HepG2 (cell line): ENCODE data around the gene COMMD1. TPM values are rescaled to one million over a fixed set of nuclear protein-coding genes. Genes with fewer than 3 reads are reported as not detected.

Experiments used
- ATAC-seq: fragments of 200-7000 bp; cut with Tn5 transposase; 3 replicates; pipeline ENCODE4 v1.9.1; 2020; ENCODE audit warnings: mild to moderate bottlenecking, moderate library complexity
- BruUV-seq: library from RNA; stranded (reverse); fragments of 400-500 nt; replicated peaks from 2 replicates; lab custom pipeline; 2021; lab: Mats Ljungman, UMichigan
- CTCF ChIA-PET: fragments of 300-600 bp; formaldehyde crosslinking; extraction: SDS; loops from one replicate; lab custom pipeline; 2021; ENCODE audit warnings: low total read pairs, inconsistent platforms, low intra/inter-chr PET ratio; lab: Yijun Ruan, JAX
- POLR2A ChIA-PET: fragments of 350-600 bp; sonication (Branson Sonifier 250); formaldehyde crosslinking; loops from one replicate; lab custom pipeline; 2020; ENCODE audit warnings: antibody characterized with exemption, inconsistent platforms; lab: Yijun Ruan, JAX
- DNase-seq: peaks from one replicate; pipeline ENCODE4 v3.0.0-alpha.2; 2015; ENCODE audit warnings: low spot score
- FAIRE-seq: peaks from 3 replicates; lab custom pipeline; 2011; peaks lifted over from hg19 to GRCh38; lab: Jason Lieb, UNC
- H2AFZ ChIP-seq: one replicate; pipeline ENCODE4 v1.6.1; 2011; ENCODE audit warnings: low read length, inconsistent platforms
- H3K27ac ChIP-seq: fragments of 300-600 bp; 3 replicates; pipeline ENCODE4 v1.8.0; 2011; ENCODE audit warnings: mixed run types, mild to moderate bottlenecking, mixed read lengths, low read length, inconsistent platforms; ENCODE audit not compliant: insufficient read depth; ENCODE audit errors: extremely low read length
- H3K27me3 ChIP-seq, 2 experiments: fragments of 200-600 bp in 1 of 2; 2 replicates in 1 of 2; 3 replicates in 1 of 2; pipeline versions ENCODE4 v1.6.0 to v1.8.0; 2011; ENCODE audit warnings: low read length in 2 of 2, mild to moderate bottlenecking in 2 of 2, moderate library complexity in 2 of 2, inconsistent platforms in 1 of 2; ENCODE audit not compliant: insufficient read depth in 2 of 2, control insufficient read depth in 1 of 2
- H3K36me3 ChIP-seq, 2 experiments: fragments of 200-600 bp in 1 of 2; replicated peaks in 1 of 2; 2 replicates in 1 of 2; 3 replicates in 1 of 2; pipeline versions ENCODE4 v1.5.1 to v1.8.0; 2011; ENCODE audit warnings: low read length in 2 of 2, inconsistent platforms in 1 of 2; ENCODE audit not compliant: insufficient read depth in 2 of 2, control insufficient read depth in 1 of 2
- H3K4me1 ChIP-seq: 2 replicates; pipeline ENCODE4 v1.5.1; 2012; ENCODE audit warnings: low read length, inconsistent platforms; ENCODE audit not compliant: insufficient read depth
- H3K4me2 ChIP-seq: 2 replicates; pipeline ENCODE4 v1.6.0; 2011; ENCODE audit warnings: low read depth, low read length, inconsistent platforms
- H3K4me3 ChIP-seq, 3 experiments: fragments of 200-600 bp in 1 of 3; sonication (generic), shearing (Covaris generic) in 1 of 3; replicated peaks in 1 of 3; 2 replicates each; pipeline ENCODE4 v1.5.1; 2011 to 2016; ENCODE audit warnings: low read length in 3 of 3, inconsistent platforms in 2 of 3, low read depth in 2 of 3, mild to moderate bottlenecking in 2 of 3, control low read depth in 1 of 3, mixed read lengths in 1 of 3; ENCODE audit not compliant: insufficient read depth in 1 of 3
- H3K79me2 ChIP-seq: one replicate; pipeline ENCODE4 v1.6.1; 2011; ENCODE audit warnings: low read length, inconsistent platforms; ENCODE audit not compliant: insufficient read depth
- H3K9ac ChIP-seq: 2 replicates; pipeline ENCODE4 v1.6.0; 2011; ENCODE audit warnings: mild to moderate bottlenecking, low read depth, low read length, inconsistent platforms; ENCODE audit not compliant: insufficient read depth
- H3K9me3 ChIP-seq: 2 replicates; pipeline ENCODE4 v1.5.1; 2012; ENCODE audit warnings: mild to moderate bottlenecking, low read length
- H4K20me1 ChIP-seq: 2 replicates; pipeline ENCODE4 v1.6.0; 2011; ENCODE audit warnings: inconsistent platforms, mild to moderate bottlenecking, low read length, moderate library complexity; ENCODE audit not compliant: insufficient read depth
- PAX8 ChIP-seq: sonication (generic); formaldehyde crosslinking; IDR thresholded peaks from 2 replicates; pipeline ENCODE4 v1.8.0; 2022; ENCODE audit warnings: mild to moderate bottlenecking, missing genetic modification reagents, borderline replicate concordance
- PHB2 ChIP-seq: fragments of 450-650 bp; IDR thresholded peaks from 2 replicates; pipeline ENCODE4 v1.6.1; 2018; ENCODE audit not compliant: partially characterized antibody
- PREB ChIP-seq: sonication (generic); formaldehyde crosslinking; IDR thresholded peaks from 2 replicates; pipeline ENCODE4 v1.4.0; 2020; ENCODE audit warnings: missing genetic modification reagents
- RXRB ChIP-seq: IDR thresholded peaks from 2 replicates; pipeline ENCODE4 v1.6.1; 2016; ENCODE audit warnings: borderline replicate concordance, missing genetic modification reagents, missing compliant biosample characterization
- ZBTB3 ChIP-seq: sonication (generic); formaldehyde crosslinking; IDR thresholded peaks from 2 replicates; pipeline ENCODE4 v1.4.0; 2020; ENCODE audit warnings: low read depth, mild to moderate bottlenecking, moderate library complexity, missing genetic modification reagents, borderline replicate concordance
- ZBTB8A ChIP-seq: sonication (generic); formaldehyde crosslinking; IDR thresholded peaks from 2 replicates; pipeline ENCODE4 v1.4.0; 2020; ENCODE audit warnings: mild to moderate bottlenecking, low read depth, missing genetic modification reagents, borderline replicate concordance
- ZFP36 ChIP-seq: fragments of 150-350 bp; IDR thresholded peaks from 2 replicates; pipeline ENCODE4 v1.6.1; 2018; ENCODE audit warnings: borderline replicate concordance, low read length, low read depth; ENCODE audit not compliant: partially characterized antibody
- ZNF746 ChIP-seq: sonication (generic); formaldehyde crosslinking; IDR thresholded peaks from 2 replicates; pipeline ENCODE4 v1.8.0; 2022; ENCODE audit warnings: mild to moderate bottlenecking, missing genetic modification reagents
- ZNF777 ChIP-seq: sonication (generic); formaldehyde crosslinking; IDR thresholded peaks from 2 replicates; pipeline ENCODE4 v1.4.0; 2020; ENCODE audit warnings: missing genetic modification reagents
- WGBS: methylation state at CpG from one replicate; pipeline ENCODE4 v1.1.6; 2017; ENCODE audit warnings: low lambda C conversion rate; 5-methylcytosine and 5-hydroxymethylcytosine counted together
- in situ Hi-C: cut with HindIII; loops from 2 replicates; pipeline ENCODE4 v1.10.0; 2017; ENCODE audit warnings: low pct_unique_long_range_greater_than_20kb; ENCODE audit not compliant: extremely low pct_ligation_motif_present
- intact Hi-C: fragments of 100-400 bp; cut with micrococcal nuclease; formaldehyde crosslinking; loops from one replicate; pipeline ENCODE4 v1.10.0; 2022; ENCODE audit not compliant: unreplicated experiment
- polyA plus RNA-seq, 8 experiments: library from polyadenylated mRNA; depleted of rRNA in 3 of 8; stranded (reverse) in 7 of 8; unstranded in 1 of 8; fragments of >200 nt; fragmentation: Illumina TruSeq in 4 of 8; extraction: Trizol in 4 of 8; gene quantifications; 2 replicates each; pipeline versions ENCODE4 v1.2.1 to v1.2.3, GENCODE V29; 2011 to 2016; ENCODE audit warnings: low read depth in 4 of 8, missing spikeins in 1 of 8, mixed read lengths in 1 of 8; ENCODE audit not compliant: insufficient read depth in 1 of 8
- total RNA-seq, 5 experiments: library from RNA; depleted of rRNA; stranded (reverse); fragments of >200 nt; fragmentation: Illumina TruSeq; extraction: Trizol; gene quantifications; 2 replicates each; pipeline ENCODE4 v1.2.3, GENCODE V29; 2016; ENCODE audit warnings: low read depth in 1 of 5
- TF ChIP-seq, protein P1 (sequence below): sonication (generic); formaldehyde crosslinking; conservative IDR thresholded peaks from 2 replicates; pipeline ENCODE4 v1.8.0; 2022; ENCODE audit warnings: mild to moderate bottlenecking, moderate library complexity, missing genetic modification reagents

Gene COMMD1
- total and polyA plus RNA-seq, 2 of the 13 experiments (the other 11 are each of a cell fraction or from before 2014, with no cell fraction given): 25.7 to 105 TPM

DNA sequence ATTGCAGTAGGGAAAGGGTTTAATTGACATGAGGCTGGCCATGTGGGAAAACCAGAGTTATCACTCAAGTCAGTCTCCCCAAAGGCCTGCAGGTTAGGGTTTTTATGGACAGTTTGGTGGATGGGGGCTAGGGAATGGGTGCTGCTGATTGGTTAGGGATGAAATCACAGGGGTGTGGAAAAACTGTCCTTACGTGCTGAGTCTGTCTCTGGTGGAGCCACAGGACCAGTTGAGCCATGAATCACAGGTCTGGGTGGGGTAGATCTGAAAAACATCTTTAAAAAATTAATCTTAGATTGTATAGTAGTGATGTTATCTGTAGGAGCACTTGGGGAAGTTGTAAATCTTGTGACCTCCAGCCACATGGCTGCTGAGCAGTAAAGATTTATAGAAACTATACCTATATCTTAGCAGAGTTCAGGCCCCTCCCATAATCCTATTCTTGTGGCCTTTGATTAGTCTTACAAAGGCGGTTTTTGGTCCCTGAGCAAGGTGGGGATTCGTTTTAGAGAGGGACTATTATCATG is 139.6 kb downstream of the COMMD1 start (continued):
- no peak for TF ChIP-seq PREB (CRISPR knock-in tag)
- TF ChIP-seq ZFP36: no peak
- TF ChIP-seq, protein P1, sequence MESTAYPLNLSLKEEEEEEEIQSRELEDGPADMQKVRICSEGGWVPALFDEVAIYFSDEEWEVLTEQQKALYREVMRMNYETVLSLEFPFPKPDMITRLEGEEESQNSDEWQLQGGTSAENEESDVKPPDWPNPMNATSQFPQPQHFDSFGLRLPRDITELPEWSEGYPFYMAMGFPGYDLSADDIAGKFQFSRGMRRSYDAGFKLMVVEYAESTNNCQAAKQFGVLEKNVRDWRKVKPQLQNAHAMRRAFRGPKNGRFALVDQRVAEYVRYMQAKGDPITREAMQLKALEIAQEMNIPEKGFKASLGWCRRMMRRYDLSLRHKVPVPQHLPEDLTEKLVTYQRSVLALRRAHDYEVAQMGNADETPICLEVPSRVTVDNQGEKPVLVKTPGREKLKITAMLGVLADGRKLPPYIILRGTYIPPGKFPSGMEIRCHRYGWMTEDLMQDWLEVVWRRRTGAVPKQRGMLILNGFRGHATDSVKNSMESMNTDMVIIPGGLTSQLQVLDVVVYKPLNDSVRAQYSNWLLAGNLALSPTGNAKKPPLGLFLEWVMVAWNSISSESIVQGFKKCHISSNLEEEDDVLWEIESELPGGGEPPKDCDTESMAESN: no peak
- TF ChIP-seq RXRB (CRISPR knock-in tag): no peak
- no peak for TF ChIP-seq PHB2
- no peak for TF ChIP-seq ZBTB8A (CRISPR knock-in tag)
- TF ChIP-seq PAX8: no peak
- TF ChIP-seq ZNF746 (CRISPR knock-in tag): no peak
- TF ChIP-seq ZBTB3: no peak

DNA sequence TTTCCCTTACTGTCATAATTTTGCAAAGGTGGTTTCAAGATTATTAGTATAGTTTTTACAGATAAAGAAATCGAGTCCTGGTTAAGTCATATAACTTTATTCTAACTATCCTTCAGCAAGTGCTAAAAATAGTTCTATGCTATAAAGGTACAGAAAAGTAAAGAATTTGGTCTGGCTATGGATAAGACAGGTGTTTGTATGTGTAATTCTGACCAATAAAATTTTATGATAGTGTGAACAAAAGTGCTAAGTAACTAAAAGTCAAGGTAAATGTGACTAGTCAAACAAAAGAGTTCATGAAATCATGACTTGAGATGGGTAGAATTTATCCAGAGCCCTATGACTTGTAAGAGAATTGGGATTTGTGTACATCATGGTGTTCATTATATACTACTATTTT is 140.7 kb downstream of the COMMD1 start:
- POLR2A ChIA-PET: no interaction called here
- Histone ChIP-seq H3K9ac (no peak overlapping the region), H3K27me3 (no peaks in the 10 kb centered on the region), H3K4me3 (no peak overlapping the region), H3K9me3 (peaks cover 10% of the 10 kb centered on the region), H4K20me1 (no peaks in the 10 kb centered on the region), H3K36me3 (no peaks in the 10 kb centered on the region; a peak in 1 of 5 replicates), H3K4me2 (no peak overlapping the region)
- in situ Hi-C loops (no loop called here), intact Hi-C loops (no loop called here)
- DNase-seq (no peak), ATAC-seq (no peak), FAIRE-seq (no peak)
- TF ChIP-seq ZNF777: no peak
- TF ChIP-seq, all 625 proteins: peak for 0
- no TSS peak for BruUV-seq
- H3K4me1 ChIP-seq: no peaks in the 10 kb centered on the region
- CTCF ChIA-PET: no interaction called here
- no peaks in the 10 kb centered on the region for H3K79me2 ChIP-seq
- H2AFZ ChIP-seq: no peak overlapping the region
- no peak overlapping the region for H3K27ac ChIP-seq
- WGBS: 85% methylated on average over 1 of the region's 1 CpG
